Skeletal muscle cell (primary cell): ENCODE measurements around the gene NONO.
"Not testable (repeated sequence)": the region's sequence is repeated elsewhere in the genome, so short reads cannot be mapped to it uniquely, and the experiment has no call there.

ENCODE experiments used
- DNase-seq: peaks from one replicate; pipeline ENCODE4 v3.0.0-alpha.2; 2010; ENCODE audit warnings: low read depth
- H3K4me3 ChIP-seq: 2 replicates; pipeline ENCODE4 v1.5.1; 2011; ENCODE audit warnings: low read depth, mild to moderate bottlenecking, control low read depth, low read length, moderate library complexity

The NONO gene

DNA sequence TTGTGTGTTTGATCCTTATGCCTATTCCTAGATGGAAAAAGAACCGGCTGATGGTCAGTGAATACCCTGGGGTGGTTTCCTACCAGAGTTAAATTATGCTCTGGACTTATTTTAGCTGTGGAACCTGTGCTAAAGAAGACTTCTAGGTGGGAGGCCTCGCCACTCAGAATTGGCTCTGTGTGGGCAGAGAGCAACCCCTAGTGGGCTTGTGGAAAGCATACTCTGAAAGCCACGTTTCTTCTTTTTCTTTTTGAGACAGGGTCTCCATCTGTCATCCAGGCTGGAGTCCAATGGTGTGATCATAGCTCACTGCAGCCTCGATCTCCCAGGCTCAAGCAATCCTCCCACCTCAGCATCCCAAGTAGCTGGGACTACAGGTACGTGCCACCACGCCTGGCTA lies 66.4 kb downstream of the NONO start:
- DNase-seq, H3K4me3 ChIP-seq: not testable (repeated sequence)
